ENCODE results near the gene MORN1.

Gene MORN1

DNA sequence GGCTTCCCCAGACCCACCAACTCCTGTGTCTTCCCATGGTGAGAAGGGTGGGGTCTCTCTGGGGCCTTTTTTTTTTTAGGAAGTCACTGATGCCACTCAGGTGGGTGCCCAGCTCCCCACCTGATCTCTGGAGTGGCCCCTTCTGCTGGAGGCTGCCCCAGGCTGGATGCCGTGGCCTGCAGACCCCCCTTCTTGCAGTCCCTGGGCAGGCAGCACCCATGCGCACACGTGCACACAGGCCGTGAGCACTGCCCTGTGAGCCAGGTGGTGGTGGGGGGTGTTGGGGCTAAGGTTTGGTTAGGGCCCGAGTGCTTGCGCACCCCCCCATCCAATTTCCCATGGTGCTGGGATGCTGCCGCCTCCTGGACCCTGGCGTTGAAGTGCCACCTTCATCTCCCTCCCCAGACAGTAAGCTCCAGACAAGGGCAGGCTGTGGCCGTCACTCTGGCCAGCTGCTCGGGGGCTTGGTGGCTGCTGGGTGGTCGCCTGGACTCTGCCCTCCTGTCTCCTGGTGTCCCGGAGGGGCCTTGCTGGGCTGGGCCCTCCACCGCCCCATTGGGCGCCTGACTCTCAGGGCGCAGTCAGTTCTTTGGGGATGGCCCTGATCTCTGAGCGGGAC lies 112.7 kb downstream of the MORN1 start:
- Histone ChIP-seq H3K9me3 (ENCODE audit: control insufficient read depth, insufficient read depth, low read length) (no peaks in the 10 kb centered on the region), H3K4me2 (ENCODE audit: low read length) (no peak overlapping the region), H3K36me3 (ENCODE audit: control insufficient read depth, low read length) (no peaks in the 10 kb centered on the region), H3F3A (ENCODE audit: control insufficient read depth, insufficient read depth) (no peaks in the 10 kb centered on the region), H3K27ac (ENCODE audit: low read depth, low read length) (no peak overlapping the region), H3K4me3 (ENCODE audit: low read length) (no peak overlapping the region), H3K27me3 (ENCODE audit: control insufficient read depth, low read length) (no peaks in the 10 kb centered on the region), H3K4me1 (ENCODE audit: control insufficient read depth, low read length) (peaks cover 2% of the 10 kb centered on the region; the same call in 1 of the 2 replicates), H4K20me1 (ENCODE audit: control insufficient read depth, insufficient read depth, low read depth, low read length) (no peaks in the 10 kb centered on the region), H3K79me2 (ENCODE audit: control insufficient read depth, low read length) (no peaks in the 10 kb centered on the region), H3K9me2 (replicated peaks; ENCODE audit: control insufficient read depth, low read length) (no peaks in the 10 kb centered on the region)
- no peak for TF ChIP-seq EZH2phosphoT487 (IDR thresholded peaks at IDR 0.05; ENCODE audit: borderline replicate concordance, low read length)
- TF ChIP-seq, protein P1, sequence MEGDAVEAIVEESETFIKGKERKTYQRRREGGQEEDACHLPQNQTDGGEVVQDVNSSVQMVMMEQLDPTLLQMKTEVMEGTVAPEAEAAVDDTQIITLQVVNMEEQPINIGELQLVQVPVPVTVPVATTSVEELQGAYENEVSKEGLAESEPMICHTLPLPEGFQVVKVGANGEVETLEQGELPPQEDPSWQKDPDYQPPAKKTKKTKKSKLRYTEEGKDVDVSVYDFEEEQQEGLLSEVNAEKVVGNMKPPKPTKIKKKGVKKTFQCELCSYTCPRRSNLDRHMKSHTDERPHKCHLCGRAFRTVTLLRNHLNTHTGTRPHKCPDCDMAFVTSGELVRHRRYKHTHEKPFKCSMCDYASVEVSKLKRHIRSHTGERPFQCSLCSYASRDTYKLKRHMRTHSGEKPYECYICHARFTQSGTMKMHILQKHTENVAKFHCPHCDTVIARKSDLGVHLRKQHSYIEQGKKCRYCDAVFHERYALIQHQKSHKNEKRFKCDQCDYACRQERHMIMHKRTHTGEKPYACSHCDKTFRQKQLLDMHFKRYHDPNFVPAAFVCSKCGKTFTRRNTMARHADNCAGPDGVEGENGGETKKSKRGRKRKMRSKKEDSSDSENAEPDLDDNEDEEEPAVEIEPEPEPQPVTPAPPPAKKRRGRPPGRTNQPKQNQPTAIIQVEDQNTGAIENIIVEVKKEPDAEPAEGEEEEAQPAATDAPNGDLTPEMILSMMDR (IDR thresholded peaks at IDR 0.05; ENCODE audit: low read depth, low read length, poor library complexity, severe bottlenecking) = no peak

DNA sequence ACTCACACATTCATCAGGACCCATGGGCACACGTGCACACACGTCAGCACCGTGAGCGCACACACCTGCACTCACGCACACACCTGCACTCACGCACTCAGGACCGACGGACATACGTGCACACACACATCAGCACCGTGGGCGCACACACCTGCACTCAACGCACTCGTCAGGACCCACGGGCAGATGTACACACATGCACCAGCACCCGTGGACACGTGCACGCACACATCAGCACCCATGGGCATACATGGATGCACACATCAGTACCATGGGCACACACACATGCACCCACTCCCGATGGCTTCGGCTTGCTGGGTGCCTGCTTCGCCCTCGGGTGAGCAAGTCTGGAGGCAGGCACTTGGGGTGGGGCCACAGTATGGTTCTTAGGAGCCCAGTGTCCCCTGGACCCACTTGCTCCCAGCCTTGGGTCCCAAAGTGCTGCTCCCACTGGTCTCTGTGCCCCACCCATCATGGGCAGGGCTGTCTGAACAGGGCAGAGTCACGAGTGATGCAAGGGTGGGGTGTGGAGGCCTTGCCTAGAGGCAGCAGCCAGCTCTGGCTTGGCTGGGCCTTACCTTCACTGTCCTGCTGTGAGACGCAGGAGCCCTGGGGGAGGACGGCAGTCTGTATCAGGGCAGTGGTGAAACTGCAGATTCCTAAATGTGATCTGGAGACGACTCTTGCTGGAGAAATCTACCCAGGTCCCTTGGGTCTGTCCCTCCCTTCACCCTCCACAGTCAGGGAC lies 113.4 kb downstream of the MORN1 start:
- Histone ChIP-seq H3K36me3 (ENCODE audit: control insufficient read depth, low read length) (no peaks in the 10 kb centered on the region), H3K27me3 (ENCODE audit: control insufficient read depth, low read length) (no peaks in the 10 kb centered on the region), H3K4me1 (ENCODE audit: control insufficient read depth, low read length) (peaks cover 2% of the 10 kb centered on the region; the same call in 1 of the 2 replicates), H3K27ac (ENCODE audit: low read depth, low read length) (no peak overlapping the region), H3F3A (ENCODE audit: control insufficient read depth, insufficient read depth) (no peaks in the 10 kb centered on the region), H3K79me2 (ENCODE audit: control insufficient read depth, low read length) (no peaks in the 10 kb centered on the region), H3K9me3 (ENCODE audit: control insufficient read depth, insufficient read depth, low read length) (no peaks in the 10 kb centered on the region), H3K9me2 (replicated peaks; ENCODE audit: control insufficient read depth, low read length) (no peaks in the 10 kb centered on the region), H3K4me2 (ENCODE audit: low read length) (no peak overlapping the region), H4K20me1 (ENCODE audit: control insufficient read depth, insufficient read depth, low read depth, low read length) (no peaks in the 10 kb centered on the region), H3K4me3 (ENCODE audit: low read length) (no peak overlapping the region)
- no peak for TF ChIP-seq EZH2phosphoT487 (IDR thresholded peaks at IDR 0.05; ENCODE audit: borderline replicate concordance, low read length)
- TF ChIP-seq, protein P1 (IDR thresholded peaks at IDR 0.05; ENCODE audit: low read depth, low read length, poor library complexity, severe bottlenecking) = no peak

DNA sequence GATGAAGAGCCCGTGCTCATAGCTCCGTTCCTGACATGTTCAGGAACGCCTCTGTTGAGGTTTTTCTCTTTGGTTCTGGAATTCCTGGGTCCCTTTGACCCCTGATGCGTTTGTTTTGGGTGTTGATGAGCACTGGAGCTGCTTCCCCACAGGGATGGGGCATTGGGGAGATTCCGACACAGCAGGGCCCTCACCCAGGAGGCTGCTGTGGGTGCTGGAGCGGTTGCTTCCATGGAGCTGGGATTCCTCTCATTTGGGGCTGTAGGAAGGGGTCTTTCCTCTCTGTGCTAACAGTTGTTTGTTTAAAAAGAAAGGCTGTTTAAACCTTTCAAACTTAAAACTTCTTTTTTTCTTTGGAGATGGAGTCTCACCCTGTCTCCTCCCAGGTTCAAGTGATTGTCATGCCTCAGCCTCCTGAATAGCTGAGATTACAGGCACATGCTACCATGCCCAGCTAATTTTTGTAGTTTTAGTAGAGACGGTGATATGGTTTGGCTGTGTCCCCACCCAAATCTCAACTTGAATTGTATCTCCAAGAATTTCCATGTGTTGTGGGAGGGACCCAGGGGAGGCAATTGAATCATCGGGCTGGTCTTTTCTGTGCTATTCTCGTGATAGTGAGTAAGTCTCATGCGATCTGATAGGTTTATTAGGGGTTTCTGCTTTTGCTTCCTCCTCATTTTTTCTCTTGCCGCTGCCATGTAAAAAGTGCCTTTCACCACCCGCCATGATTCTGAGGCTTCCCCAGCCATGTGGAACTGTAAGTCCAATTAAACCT lies 114.4 kb downstream of the MORN1 start:
- no peaks in the 10 kb centered on the region for H3F3A ChIP-seq (ENCODE audit: control insufficient read depth, insufficient read depth)
- no peak for TF ChIP-seq EZH2phosphoT487 (IDR thresholded peaks at IDR 0.05; ENCODE audit: borderline replicate concordance, low read length)
- TF ChIP-seq, protein P1 (IDR thresholded peaks at IDR 0.05; ENCODE audit: low read depth, low read length, poor library complexity, severe bottlenecking) = no peak
- H3K4me2 ChIP-seq (ENCODE audit: low read length) = no peak overlapping the region
- no peak overlapping the region for H3K4me3 ChIP-seq (ENCODE audit: low read length)
- H3K9me3 ChIP-seq (ENCODE audit: control insufficient read depth, insufficient read depth, low read length) = no peaks in the 10 kb centered on the region
- H3K27ac ChIP-seq (ENCODE audit: low read depth, low read length) = no peak overlapping the region
- no peaks in the 10 kb centered on the region for H3K9me2 ChIP-seq (replicated peaks; ENCODE audit: control insufficient read depth, low read length)
- H3K27me3 ChIP-seq (ENCODE audit: control insufficient read depth, low read length) = no peaks in the 10 kb centered on the region
- no peaks in the 10 kb centered on the region for H3K36me3 ChIP-seq (ENCODE audit: control insufficient read depth, low read length)
- H3K79me2 ChIP-seq (ENCODE audit: control insufficient read depth, low read length) = no peaks in the 10 kb centered on the region
- H4K20me1 ChIP-seq (ENCODE audit: control insufficient read depth, insufficient read depth, low read depth, low read length) = no peaks in the 10 kb centered on the region
- H3K4me1 ChIP-seq (ENCODE audit: control insufficient read depth, low read length) = peaks cover 2% of the 10 kb centered on the region; the same call in 1 of the 2 replicates
